CD4-positive, alpha-beta T cell treated with Interferon alpha-2 for 1 hour (primary cell): Measurements from ENCODE around the gene C8A.

Experiments
- DNase-seq, 2 donors: peaks; one replicate each; pipeline ENCODE4 v3.0.0-alpha.2; 2020 to 2022

Gene C8A

DNA sequence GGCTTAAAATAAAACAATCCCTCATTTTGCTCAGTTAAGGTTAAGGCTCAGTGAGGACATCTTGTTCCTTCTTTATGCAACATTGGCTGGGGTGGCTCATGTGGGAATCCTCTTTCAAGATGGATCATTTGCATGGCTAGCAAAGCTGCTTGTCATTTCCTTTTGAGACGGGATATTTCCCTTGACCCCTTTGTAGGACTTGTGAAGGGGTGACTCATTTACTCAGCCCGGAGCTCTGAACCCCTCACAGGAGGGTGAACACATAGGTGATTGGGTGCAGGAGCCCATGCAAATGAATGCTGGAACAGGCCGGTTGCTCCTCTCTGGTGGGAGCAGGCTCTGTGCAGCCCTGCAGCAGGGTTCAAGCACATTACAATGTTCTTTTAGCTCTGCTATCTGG lies 15.8 kb upstream of the C8A start:
- no peak for DNase-seq

DNA sequence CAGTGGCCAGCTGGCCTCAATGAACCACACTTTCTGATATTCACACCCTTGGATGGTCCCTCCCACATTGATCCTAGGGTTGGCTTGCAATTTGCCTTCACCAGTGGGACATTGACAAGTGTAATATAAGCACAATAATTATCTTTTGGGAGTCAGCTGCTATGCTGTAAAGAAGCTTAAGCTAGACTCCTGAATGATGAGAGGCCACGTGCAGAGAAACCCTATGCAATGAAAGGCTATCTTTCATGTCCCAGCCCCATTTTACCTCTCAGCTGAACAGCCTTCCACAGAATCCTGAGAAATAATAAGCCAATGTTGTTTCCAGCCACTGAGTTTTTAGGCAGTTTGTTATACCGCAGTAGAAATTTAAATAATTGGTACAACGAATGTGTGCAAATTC lies 11.1 kb upstream of the C8A start:
- DNase-seq: no peak

DNA sequence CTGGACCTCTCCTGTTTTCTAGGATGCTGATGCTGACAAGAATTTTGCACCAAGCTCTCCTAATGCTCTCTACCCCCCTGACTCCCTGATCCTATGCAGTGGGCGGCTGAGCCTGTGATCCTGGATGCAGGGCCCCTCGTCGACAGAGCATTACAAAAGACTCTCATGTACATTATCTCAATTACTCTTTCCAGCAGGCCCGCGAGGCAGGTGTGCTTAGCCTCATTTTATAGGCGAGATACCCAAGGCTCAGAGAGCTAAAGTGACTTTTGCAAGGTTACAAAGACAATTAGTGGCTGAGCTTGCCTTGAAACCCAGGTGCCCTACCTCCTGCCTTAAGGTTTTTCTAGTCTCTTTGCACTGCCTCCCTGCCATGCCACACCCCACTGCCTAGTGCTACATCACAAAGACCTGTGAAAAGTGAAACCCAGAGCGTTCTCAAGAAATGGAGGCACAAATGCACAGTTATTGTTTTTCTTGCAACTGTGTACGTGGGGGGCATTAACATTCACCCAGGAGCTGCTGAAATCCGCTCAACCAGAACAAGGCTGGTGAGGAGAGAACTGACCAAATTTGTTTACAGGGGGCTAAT lies 10.0 kb upstream of the C8A start:
- DNase-seq: no peak

DNA sequence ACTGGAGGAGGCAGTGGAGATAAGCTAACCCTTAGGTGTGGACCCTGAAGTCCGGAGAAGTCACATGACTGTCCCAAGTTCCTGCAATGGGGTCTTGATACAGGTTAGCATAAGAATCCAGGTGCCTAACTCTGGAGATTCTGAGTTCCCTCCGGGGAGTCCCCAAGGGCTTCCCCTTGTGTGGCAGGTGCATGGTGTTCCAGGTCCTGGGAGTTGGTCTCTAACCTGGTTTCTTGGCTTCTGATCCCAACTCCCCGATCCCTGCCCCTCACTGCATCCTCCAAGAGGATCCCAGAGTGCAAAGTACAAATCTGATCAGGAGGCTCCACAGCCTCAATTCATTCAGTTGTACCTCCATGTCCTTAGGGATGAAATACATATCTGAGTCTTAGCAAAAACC lies 9.3 kb upstream of the C8A start:
- DNase-seq: no peak

DNA sequence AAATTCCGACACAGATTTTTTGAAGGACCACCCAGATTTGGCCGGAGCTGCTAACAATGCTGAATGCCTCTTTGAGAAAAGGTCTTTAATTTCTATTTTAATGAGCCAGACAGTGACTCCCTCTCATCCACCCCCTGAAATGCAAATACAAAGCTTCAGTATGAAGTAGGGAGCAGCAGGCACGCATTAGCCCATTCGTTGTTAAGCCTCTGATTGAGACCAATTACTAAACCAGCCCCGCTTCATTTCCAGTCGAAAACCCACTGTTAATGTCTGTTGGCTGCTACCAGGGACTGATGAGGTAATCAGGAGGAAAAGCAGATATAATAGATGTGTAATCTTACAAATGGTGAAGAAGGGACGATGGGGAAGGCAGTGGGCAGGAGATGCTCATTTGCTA lies 4.8 kb upstream of the C8A start:
- DNase-seq: no peak

DNA sequence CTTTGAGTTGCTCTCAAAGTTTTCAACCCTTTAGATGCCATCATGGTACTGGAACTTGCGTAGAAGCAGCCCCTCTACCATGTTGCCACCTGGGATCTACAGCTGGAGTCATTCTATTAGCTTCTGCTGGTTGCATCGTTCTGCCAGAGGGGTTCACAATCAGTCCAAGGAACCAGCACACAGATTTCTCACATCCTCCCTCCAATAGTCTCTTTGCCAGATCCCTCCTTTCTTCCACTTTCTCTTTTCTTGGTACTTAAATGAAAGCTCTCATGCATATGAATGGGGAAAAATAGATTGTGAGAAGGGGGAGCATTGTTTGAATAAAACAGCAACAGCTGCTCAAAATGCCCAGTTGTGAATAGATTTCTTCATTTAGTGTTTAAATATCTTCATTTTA lies 4.2 kb upstream of the C8A start:
- no peak for DNase-seq

DNA sequence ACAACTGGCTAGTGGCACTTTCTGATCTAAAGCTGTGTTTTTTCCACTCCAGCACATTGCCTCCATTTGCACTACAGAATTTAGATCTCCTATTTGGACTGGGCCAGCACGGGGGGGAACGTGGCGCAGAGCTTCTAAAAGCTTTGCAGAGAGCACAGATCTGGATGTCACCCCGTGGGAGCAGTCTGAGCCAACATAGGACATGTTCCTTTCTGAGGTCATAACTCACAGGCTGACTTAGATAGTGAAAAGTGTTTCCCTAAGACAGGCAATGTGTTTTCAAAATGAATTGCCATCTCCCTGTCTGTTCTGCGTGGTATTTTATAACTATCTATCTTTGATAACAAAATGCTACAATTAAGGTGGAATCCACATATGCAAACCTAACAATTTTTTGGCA lies 3.7 kb upstream of the C8A start:
- DNase-seq: no peak

DNA sequence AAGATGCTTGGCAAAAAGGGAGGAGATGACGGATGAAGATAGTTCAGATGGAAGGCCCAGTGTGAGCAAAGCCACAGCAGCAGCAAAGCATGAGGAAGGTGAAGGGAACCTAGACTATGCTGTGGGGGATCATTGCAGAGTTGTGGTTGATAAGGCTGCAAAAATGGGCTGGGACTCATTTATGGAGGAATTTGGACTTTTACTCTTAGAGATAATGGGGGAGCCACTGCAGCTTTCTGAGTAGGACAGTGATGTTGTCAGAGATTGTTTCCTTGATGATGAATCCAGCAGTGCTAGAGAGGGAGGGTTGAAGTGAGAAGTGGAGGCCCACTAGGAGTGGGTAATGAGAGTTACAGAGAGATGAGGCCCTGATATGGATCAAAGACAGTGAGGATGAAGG lies 2.1 kb upstream of the C8A start:
- DNase-seq: no peak

DNA sequence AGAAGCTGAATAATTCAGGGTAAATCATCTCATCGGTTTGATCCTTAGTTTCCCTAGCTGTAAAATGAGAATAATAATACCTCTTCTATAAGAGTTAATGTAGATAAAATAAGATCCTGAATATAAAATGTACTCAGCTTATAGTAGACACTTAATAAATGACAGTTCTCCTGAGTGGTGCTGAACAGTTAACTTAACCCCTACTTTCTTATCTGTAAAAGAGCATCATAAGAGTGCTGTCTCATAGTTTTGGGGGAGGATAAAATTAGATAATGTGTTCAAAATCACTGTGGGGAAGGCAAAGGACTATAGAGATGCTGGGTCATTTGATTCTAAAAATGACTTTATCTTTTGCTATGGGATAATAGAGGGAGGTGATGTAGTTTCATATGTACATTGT lies 593 bp downstream of the C8A start:
- no peak for DNase-seq

DNA sequence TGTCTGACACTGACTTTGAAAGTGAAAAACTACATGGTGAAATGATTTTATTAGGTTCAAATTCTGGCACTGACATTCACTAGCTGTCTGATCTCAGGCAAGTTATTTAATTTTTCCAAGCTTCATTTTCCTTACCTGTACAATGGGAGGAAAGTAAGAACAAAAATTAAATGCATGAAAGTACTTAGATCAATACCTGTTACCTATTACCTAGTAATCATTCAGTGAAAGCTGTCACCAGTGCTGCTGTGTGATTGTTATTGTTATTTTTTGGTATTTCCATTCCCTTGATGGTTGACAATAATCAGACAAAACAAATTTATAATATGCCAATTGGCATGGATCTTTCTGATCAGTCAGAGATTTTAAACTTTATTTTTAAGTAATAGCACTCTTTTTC lies 1.6 kb downstream of the C8A start:
- no peak for DNase-seq

DNA sequence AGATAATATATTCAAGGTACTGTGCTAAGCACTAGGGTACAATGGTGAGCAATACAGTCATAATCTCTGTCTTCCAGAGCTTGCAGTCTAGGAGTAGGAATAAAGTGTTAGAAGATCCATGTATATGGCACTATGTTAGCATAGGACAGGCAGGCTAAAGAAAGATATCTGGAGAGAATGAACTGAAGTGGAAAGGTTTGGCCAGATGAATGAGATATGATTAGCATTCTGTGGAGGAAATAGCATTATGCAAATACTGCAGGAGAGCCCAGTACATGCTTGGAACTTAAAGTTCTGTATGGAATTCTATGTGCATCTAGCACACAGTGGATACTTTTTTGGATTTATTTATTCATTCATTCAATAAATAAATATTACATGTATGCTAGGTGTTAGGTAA lies 4.7 kb downstream of the C8A start:
- DNase-seq: no peak

DNA sequence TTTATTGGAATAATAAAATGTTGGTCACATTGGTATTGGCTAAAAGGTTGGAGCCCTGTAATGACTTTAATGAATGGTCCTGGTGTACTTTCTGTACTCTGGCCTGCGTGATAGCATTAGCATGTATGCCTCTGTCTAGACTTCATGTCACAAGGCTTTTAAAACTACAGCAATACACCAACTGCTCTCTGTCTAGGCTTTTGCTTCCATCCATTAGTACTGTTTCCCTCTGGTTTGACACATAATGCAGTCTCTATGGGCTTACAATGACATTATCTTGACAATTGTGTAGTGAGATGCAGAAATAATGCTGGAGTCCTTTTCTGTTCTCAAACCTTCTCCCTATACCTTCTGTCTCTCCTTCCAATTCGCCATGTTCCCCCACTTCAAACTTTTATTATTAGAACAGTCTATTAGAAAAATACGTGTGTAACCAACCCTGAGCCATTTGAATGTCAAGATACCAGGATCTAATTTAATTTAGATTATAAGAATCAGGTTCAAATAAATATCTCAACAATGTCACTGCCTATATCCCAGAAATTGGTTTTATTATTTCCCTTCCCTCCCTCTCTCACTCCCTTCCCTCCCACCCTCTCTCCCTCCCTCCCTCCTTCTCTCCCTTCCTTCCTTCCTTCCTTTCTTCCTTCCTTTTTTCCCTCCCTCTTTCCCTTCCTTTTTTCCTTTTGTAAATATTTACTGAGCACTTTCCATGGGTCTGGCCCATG lies 8.8 kb downstream of the C8A start:
- no peak for DNase-seq

DNA sequence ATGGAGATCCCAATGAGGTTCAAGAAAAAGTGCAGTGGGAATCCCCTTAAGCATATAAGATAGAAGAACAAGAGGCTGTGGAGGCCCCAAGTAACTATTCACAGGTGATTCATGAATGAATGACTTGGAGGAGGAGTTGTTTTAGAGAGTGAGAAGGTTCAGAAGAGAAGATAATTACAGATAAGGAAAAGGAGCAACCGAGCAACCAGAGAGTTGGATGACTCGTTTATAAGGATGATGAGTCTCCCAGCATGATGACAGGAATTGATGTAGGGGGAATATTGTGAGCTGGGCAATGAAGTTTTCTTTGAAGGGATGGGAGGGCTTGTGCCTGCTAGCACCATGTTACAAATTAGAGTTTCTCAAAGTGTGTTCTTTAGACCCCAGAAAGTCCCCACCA lies 9.8 kb downstream of the C8A start:
- DNase-seq: no peak

DNA sequence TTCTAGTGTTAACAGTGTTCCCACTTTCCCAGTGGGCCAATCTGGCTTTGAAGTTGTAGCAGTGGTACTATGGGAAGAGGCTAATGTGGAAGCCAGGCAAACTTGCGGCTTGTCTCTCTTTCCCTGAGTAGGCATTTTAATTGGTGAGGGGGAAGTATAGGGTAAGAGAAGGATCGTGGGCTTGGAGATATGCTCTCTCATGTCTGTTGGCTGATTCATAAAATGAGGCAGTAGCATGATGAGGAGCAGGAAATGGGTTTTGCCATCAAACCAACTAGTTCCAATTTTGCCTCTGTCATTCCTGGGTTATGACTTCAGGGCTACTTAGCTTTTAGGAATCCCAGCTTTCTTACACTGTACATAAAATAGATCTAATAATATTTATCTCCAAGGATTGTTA lies 12.1 kb downstream of the C8A start:
- no peak for DNase-seq

DNA sequence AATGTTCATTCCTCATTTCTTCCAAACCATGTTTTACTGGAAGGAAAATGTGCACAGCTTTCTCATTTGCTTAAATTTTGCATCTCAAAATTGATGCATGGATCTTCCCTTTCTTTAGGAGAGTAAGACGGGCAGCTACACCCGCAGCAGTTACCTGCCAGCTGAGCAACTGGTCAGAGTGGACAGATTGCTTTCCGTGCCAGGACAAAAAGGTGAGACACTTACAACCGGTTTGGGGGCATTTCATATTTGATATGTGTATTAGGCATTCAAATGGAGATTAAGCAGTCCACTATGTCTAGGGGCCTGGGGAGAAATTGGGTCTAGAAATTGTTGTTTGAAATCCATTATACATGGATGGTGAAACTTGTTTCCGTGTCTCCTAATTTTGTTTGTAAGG lies 12.9 kb downstream of the C8A start:
- DNase-seq: no peak

DNA sequence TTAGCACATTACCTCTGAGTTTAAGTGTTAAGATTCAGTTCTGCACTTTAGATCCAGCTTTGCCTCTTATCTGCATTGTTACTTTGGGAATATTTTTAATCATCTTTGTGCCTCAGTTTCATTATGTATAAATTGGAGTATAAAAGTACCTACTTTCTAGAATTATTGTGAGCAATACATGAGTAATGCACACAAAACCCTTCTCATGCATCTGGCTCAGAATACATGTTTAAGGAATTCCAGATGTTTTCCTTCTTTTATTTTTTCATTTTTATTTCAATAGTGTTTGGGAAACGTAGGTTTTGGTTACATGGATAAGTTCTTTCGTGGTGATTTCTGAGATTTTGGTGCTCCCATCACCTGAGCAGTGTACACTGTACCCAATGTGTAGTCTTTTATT lies 14.2 kb downstream of the C8A start:
- DNase-seq: no peak

DNA sequence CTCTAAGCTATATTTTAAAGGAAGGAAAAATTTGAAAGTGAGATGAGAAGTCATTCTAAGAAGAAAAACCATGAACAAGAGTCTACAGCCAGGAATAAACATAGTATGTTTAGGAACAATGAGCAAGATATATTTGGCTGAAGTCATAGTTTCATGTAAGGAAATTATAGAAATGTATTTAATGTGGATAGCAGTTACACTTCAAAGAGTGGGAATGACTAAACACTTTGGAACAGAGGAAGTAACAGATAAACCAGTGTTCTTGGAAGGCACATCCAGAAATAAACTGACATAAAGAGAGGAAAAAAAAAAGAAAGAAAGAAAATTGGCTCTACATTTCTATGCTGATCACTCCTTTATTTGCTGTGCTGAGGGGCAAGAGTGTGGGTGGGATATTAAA lies 18.0 kb downstream of the C8A start:
- no peak for DNase-seq

DNA sequence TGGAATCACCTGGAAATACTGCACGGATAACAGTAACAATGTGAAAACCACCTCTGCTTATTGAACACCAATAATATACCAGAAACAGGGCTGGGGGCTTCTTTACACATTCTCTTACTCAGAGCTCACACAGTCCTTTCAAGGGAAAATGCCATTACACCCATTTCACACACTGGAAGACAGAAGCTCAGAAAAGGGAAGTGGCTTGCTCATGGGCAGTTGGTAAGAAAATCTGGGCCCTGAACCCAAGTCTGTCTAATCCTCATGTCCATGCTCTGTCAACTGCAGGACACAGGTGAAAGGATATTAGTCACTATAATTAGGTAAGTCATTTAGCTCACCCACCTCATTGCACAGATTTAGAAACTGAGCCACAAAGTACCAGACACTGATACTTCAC lies 18.6 kb downstream of the C8A start:
- no peak for DNase-seq

DNA sequence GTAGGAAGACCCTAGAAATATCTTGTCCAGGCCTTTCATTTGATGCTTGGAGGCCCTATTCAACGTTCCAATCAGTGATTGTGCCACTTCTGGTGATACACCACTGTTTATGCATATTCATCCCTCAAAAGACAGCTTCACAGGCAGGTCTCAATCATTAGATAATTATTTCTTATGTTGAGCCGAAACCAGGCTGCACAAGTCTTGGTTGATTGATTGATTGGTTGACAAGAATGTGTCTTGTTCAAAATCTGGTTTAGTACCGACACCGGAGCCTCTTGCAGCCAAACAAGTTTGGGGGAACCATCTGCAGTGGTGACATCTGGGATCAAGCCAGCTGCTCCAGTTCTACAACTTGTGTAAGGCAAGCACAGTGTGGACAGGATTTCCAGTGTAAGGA lies 20.1 kb downstream of the C8A start:
- no peak for DNase-seq

DNA sequence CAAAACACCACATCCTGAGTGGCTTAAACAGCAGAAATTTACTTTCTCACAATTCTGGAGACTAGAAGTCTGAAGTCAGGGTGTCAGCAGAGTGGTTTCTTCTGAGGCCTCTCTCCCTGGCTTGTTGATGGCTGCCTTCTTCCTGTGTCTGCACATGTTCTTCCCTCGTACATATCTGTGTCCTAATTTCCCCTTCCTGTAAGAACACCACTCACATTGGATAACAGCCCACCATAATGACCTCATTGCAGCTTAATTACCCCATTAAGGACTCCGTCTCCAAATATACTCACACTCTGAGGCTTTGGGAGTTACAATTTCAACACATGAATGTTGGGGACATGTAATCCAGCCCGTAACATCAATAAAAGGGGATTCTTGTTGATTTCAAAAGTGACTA lies 23.4 kb downstream of the C8A start:
- DNase-seq: no peak

DNA sequence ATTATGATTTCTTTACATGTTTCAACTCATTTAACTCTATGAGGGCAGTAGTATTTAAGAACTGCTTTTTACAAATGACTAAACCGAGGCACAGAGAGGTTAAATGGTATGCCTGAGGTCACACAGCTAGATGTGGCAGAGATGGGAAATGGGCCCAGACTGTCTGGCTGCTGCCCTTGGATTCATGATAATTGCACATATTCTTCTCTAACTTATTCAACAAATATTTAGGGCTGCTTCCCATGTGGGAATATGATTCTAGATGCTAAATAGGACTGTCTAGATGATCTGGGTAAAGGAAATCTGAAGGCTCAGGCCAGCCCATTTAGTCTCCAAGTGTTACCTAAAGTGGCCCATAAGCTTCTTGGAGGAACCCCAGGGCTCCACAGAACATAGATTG lies 26.2 kb downstream of the C8A start:
- no peak for DNase-seq

DNA sequence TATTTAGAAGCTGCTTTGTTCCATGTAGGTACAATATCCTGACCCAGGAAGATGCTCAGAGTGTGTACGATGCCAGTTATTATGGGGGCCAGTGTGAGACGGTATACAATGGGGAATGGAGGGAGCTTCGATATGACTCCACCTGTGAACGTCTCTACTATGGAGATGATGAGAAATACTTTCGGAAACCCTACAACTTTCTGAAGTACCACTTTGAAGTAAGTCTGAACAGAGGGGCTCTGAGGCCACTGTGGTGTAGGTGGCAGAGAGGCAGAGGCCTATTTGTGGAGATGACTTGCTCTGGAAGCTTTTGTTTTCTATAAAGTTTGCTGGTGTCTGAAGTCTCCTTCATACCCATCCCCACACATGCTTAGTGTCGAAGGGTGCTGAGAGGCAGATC lies 26.8 kb downstream of the C8A start:
- no peak for DNase-seq

DNA sequence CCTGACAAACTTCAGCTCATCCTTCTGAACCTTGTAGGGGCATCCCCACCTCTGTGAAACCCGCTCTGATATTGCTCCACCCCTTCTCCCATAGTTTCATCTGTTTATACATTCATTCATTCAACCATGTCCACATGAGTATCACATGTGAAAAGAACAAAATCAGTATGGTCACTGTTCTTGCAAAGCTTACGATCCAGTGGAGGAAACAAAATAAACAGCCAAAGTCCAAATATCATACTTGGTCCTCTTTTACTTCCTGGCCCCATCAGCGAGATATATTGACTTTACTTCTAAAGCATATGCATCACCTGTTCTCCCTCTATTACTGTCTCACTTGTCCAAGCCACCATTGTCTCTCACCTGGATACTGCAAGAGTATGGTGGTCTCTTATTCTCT lies 35.6 kb downstream of the C8A start:
- no peak for DNase-seq

DNA sequence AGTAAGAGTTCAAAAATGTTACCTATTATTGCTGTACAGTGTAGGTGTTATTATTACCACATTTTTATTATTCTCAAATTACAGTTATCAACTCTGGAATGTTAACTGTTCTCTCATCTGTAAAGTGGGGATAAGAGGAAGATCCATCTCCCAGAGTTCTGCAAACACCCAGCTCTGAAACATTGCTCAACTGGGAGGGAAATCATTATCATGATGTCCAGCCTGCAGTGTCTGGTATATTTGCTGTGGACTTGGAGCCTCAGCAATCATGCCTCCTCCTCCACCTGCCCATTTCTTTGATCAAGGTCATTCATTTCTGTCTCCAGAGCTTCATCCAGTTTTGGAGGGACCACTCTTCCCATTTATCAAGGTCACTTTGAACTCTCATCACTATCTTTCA lies 39.4 kb downstream of the C8A start:
- DNase-seq: no peak
